Thymus (tissue), 11 donors: ENCODE results near the gene RAPGEF2. TPM values are rescaled to one million over a fixed set of nuclear protein-coding genes. Genes with fewer than 3 reads are reported as not detected.

ENCODE experiments used
- DNase-seq, 9 donors: peaks; one replicate each; pipeline ENCODE4 v3.0.0-alpha.2; 2013; ENCODE audit warnings: low spot score in 9 of 9, low read depth in 6 of 9, missing footprints in 1 of 9
- H3K27ac ChIP-seq, 2 donors: one replicate each; pipeline ENCODE4 v1.5.1; 2013; ENCODE audit warnings: control low read depth in 1 of 2, low read depth in 1 of 2, low read length in 1 of 2, mild to moderate bottlenecking in 1 of 2, moderate library complexity in 1 of 2
- H3K27me3 ChIP-seq, 2 donors: one replicate each; pipeline ENCODE4 v1.5.1; 2013; ENCODE audit warnings: low read length in 1 of 2; ENCODE audit not compliant: control insufficient read depth in 2 of 2, insufficient read depth in 1 of 2
- H3K36me3 ChIP-seq, 2 donors: one replicate each; pipeline ENCODE4 v1.5.1; 2013; ENCODE audit warnings: low read length in 1 of 2, mild to moderate bottlenecking in 1 of 2, moderate library complexity in 1 of 2; ENCODE audit not compliant: control insufficient read depth in 2 of 2, insufficient read depth in 2 of 2
- H3K4me1 ChIP-seq, 2 donors: one replicate each; pipeline ENCODE4 v1.5.1; 2013; ENCODE audit warnings: low read length in 2 of 2; ENCODE audit not compliant: control insufficient read depth in 2 of 2, insufficient read depth in 2 of 2
- H3K4me3 ChIP-seq, 2 donors: one replicate each; pipeline ENCODE4 v1.5.1; 2013; ENCODE audit warnings: low read length in 2 of 2, control low read depth in 1 of 2, mild to moderate bottlenecking in 1 of 2
- H3K9me3 ChIP-seq, 2 donors: one replicate each; pipeline ENCODE4 v1.5.1; 2013; ENCODE audit warnings: low read length in 1 of 2, mild to moderate bottlenecking in 1 of 2; ENCODE audit not compliant: control insufficient read depth in 2 of 2, insufficient read depth in 1 of 2
- WGBS: extraction: QIAGEN DNeasy Blood & Tissue Kit; methylation state at CpG from one replicate; pipeline ENCODE4 v1.1.7; 2013; 5-methylcytosine and 5-hydroxymethylcytosine counted together
- polyA plus RNA-seq: library from polyadenylated mRNA; stranded (reverse); fragments of 200-250 nt; gene quantifications from one replicate; pipeline ENCODE4 v1.2.3, GENCODE V29; 2013
- total RNA-seq: library from RNA; stranded (reverse); fragments of 120-200 nt; gene quantifications from one replicate; pipeline ENCODE4 v1.2.4, GENCODE V29; 2013
- donor health status: healthy.

Gene RAPGEF2
- total and polyA plus RNA-seq, 2 donors = 7.9 to 23.6 TPM

DNA sequence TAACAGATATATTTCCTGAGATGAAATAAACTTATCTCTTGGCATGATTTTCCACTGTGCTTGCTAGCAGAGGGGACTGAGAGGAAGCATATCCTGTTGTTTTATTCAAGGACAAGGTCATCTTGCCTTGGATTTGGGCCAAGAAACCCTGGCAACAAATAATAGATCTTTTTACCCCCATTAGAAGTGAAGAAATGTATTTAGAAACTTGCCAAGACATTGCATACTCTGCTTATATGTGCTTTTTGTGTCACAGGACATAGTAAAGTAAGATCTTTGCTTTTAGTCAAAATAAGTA is 170.2 kb downstream of the RAPGEF2 start:
- Histone ChIP-seq H3K27me3 (no peaks in the 10 kb centered on the region), H3K36me3 (no peaks in the 10 kb centered on the region), H3K4me3 (no peak overlapping the region), H3K4me1 (no peaks in the 10 kb centered on the region), H3K9me3 (no peaks in the 10 kb centered on the region), H3K27ac (no peak overlapping the region)
- DNase-seq = no peak

DNA sequence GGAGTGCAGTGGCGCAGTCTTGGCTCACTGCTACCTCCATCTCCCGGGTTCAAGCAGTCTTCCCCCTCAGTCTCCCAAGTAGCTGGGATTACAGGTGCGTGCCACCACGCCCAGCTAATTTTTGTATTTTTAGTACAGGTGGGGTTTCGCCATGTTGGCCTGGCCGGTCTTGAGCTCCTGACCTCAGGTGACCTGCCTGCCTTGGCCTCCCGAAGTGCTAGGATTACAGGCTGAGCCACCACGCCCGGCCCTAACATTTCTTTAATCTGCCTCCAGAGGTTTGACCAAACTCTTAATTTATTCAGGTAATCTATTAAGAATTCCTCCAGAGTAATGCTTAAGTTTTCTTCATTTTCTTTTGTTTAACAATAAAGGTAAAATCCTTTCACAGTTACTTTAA is 171.0 kb downstream of the RAPGEF2 start:
- no peaks in the 10 kb centered on the region for H3K36me3 ChIP-seq
- whole genome bisulfite sequencing = 95% methylated on average over 9 of the region's 9 CpGs
- H3K9me3 ChIP-seq = no peaks in the 10 kb centered on the region
- no peak overlapping the region for H3K27ac ChIP-seq
- no peak overlapping the region for H3K4me3 ChIP-seq
- no peaks in the 10 kb centered on the region for H3K27me3 ChIP-seq
- H3K4me1 ChIP-seq = no peaks in the 10 kb centered on the region
- DNase-seq = no peak

DNA sequence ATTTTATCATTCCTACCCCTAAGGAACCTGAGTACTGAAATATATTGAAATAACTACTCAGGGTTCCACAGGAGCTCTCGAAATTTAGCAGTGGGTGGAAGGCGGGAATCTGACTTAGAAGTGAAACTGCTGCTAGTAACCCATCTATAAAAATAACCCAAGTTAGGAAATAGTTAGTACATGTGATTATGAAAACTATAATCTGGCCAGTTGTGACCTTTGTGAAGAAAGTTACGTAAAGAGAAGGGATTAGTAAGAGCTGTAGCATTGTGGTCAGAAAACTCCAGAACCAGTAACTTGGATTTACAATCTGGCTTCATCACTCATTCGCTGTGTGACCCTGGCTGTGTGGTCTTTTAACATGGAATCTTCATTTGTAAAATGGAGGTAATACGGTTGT is 175.5 kb downstream of the RAPGEF2 start:
- Histone ChIP-seq H3K27ac (no peak overlapping the region), H3K4me3 (no peak overlapping the region), H3K36me3 (no peaks in the 10 kb centered on the region), H3K9me3 (no peaks in the 10 kb centered on the region), H3K27me3 (no peaks in the 10 kb centered on the region), H3K4me1 (no peaks in the 10 kb centered on the region)
- 98% methylated on average over 5 of the region's 5 CpGs for WGBS
- DNase-seq = no peak

DNA sequence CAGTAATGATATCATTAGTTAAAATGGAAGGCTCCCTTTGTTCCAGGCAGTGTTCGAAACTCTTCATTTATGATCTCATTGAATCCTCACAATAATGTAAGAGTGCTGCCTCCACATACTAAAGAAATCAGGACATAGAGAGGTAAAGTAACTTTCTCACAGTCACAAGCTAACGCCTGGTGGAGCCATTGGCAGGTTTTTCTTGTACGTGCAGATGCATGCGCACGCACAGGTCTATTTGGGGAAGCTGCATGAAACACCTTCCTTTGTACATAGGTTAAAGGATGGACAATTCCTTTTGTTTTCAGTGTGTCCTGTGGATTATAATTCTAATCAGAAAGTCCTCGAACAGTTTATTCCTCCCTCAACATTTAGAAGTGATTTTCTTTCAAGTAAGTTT is 176.2 kb downstream of the RAPGEF2 start:
- Histone ChIP-seq H3K27me3 (no peaks in the 10 kb centered on the region), H3K4me3 (no peak overlapping the region), H3K27ac (no peak overlapping the region), H3K36me3 (no peaks in the 10 kb centered on the region), H3K4me1 (no peaks in the 10 kb centered on the region), H3K9me3 (no peaks in the 10 kb centered on the region)
- over 99% methylated on average over 6 of the region's 6 CpGs for WGBS
- DNase-seq = no peak

DNA sequence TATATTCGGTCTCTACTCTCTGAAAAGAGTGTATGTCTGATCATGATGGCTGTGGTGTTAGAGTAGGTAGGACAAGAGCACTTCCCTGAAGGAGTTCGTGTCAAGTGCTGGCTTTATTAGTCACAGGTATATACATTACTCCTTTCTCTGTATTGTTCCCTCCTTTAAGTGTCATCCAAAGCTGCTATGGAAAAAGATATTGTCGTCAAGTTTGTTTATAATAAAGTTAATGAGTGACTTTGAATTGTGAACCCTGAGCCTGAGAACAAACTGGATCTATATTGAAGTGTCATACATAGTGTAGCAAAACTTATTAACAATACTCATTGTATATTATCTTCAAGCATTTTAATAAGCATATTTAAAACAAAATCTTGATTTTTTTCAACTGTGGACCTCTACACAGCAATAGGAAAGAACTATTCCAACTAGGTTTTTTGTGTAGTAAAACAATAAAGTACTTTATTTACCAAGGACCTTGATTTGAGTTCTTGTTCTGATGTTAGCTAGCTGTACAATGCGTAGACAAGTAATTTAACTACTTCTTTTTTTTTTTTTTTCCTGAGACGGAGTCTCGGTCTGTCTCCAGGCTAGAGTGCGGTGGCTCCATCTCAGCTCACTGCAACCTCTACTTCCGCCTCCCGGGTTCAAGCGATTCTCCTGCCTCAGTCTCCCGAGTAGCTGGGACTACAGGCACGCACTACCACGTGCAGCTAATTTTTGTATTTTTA is 177.7 kb downstream of the RAPGEF2 start:
- WGBS = 97% methylated on average over 13 of the region's 13 CpGs
- Histone ChIP-seq H3K27ac (no peak overlapping the region), H3K9me3 (no peaks in the 10 kb centered on the region), H3K4me3 (no peak overlapping the region), H3K4me1 (no peaks in the 10 kb centered on the region), H3K36me3 (no peaks in the 10 kb centered on the region), H3K27me3 (no peaks in the 10 kb centered on the region)
- DNase-seq = no peak

DNA sequence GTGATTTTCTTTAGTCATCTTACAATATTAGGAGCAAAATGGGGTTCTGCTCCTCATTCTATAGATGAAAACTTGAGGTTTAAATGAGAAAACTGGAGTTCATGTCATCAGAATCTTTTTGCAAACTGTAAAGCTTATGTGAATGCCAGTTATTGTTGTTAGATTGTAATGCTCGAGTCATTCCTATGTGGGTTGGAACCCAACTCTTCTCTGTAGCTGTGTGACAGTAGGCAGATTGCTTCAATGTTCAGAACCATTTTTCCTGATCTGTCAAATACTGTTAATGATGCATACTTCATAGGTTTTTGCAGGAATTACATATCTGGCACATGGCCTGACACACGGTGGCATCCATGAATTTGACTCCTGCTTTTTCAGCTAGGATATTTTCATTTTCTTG is 178.9 kb downstream of the RAPGEF2 start:
- H3K27ac ChIP-seq = no peak overlapping the region
- H3K36me3 ChIP-seq = no peaks in the 10 kb centered on the region
- H3K4me3 ChIP-seq = no peak overlapping the region
- H3K4me1 ChIP-seq = no peaks in the 10 kb centered on the region
- WGBS = 95% methylated on average over 2 of the region's 2 CpGs
- DNase-seq = no peak
- no peaks in the 10 kb centered on the region for H3K27me3 ChIP-seq
- H3K9me3 ChIP-seq = no peaks in the 10 kb centered on the region

DNA sequence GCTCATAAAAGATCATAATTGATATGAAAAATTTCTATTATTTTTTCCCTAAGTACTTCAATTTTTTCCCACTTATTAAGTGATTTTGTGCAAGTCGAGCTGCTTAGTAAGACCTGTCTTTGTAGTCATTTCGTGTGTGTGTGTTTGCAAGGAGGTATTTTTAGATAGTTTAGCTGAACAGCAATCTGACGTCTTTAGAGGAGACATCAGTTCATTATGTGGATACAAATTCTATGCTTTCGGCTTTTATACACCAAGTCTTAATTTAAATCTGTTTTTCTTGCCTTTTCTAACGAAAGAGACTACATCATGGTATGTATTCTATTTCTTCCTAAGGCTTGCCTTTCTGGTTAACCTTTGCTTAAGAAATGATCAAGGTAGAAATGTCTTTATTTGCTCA is 179.4 kb downstream of the RAPGEF2 start:
- no peaks in the 10 kb centered on the region for H3K27me3 ChIP-seq
- H3K27ac ChIP-seq = no peak overlapping the region
- H3K9me3 ChIP-seq = no peaks in the 10 kb centered on the region
- no peak overlapping the region for H3K4me3 ChIP-seq
- 96% methylated on average over 5 of the region's 5 CpGs for WGBS
- no peaks in the 10 kb centered on the region for H3K36me3 ChIP-seq
- no peak for DNase-seq
- H3K4me1 ChIP-seq = no peaks in the 10 kb centered on the region

DNA sequence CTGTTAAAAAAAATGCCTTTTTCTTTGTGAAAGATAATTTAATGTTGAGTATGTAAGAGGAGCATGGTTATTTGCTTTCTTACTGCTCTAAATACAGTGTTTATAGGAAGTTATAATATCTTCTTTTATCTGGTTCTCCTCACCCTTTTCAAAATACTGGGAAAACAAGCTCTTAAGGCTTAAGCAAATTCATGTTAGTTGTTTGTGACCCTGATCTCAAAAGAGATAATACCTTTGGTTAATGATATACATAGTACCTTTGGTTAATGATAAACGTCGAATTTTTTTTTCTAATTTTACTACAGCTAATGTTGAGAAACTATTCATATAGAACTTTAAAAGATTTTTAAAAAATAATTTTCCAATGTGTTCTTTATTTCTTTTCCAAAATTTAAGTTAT is 180.1 kb downstream of the RAPGEF2 start:
- DNase-seq = no peak
- Histone ChIP-seq H3K9me3 (no peaks in the 10 kb centered on the region), H3K36me3 (no peaks in the 10 kb centered on the region), H3K4me1 (no peaks in the 10 kb centered on the region), H3K27me3 (no peaks in the 10 kb centered on the region), H3K4me3 (no peak overlapping the region), H3K27ac (no peak overlapping the region)
- WGBS = 93% methylated on average over 2 of the region's 2 CpGs

DNA sequence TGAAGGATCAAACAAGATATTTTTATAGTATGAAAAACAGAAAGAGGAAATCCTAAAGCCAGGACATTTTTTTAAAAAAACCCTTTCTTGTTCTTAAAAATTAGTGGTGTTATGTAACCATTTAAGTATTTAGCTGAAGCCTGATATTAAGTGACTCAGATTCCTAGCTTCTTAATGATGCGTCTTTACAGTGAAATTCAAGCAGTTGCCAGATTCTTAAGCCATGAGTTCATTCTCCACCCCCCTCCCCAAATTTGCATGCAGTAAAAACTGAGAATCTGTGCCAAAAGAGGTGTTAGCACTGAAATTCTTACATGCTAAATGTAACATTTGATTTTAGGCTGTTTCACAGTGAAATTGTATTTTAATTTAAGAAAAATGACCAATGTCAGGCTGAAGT is 180.8 kb downstream of the RAPGEF2 start:
- H3K4me1 ChIP-seq = no peaks in the 10 kb centered on the region
- H3K4me3 ChIP-seq = no peak overlapping the region
- H3K36me3 ChIP-seq = no peaks in the 10 kb centered on the region
- no peaks in the 10 kb centered on the region for H3K27me3 ChIP-seq
- 96% methylated on average over 1 of the region's 1 CpG for WGBS
- H3K27ac ChIP-seq = peak overlapping the region in 1 of 2 donors; percentile 8
- DNase-seq = no peak
- H3K9me3 ChIP-seq = no peaks in the 10 kb centered on the region

DNA sequence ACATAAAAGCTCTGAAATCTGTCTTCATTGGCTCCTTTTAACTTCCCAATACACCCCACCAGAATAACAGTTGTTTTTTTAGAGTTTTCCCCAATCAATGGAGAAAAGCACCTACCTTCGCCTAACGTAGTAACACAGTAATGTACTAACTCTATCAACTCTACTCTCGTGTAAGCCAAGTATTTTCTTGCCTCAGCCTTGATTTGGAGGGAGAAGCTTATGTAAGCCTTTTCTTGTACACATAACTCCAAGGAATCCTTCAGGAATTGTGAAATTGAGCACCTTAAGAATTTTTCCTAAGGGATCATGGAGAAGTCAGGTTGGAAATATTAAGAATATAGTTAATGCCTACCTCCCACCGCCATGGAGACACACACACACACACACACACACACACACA is 181.2 kb downstream of the RAPGEF2 start:
- Histone ChIP-seq H3K4me1 (no peaks in the 10 kb centered on the region), H3K36me3 (no peaks in the 10 kb centered on the region), H3K9me3 (no peaks in the 10 kb centered on the region), H3K27ac (peak overlapping the region in 1 of 2 donors; percentile 8), H3K27me3 (no peaks in the 10 kb centered on the region), H3K4me3 (no peak overlapping the region)
- WGBS = 94% methylated on average over 4 of the region's 4 CpGs
- DNase-seq = no peak
